WTC11 (cell line): ENCODE measurements around the gene TSPO. TPM values are rescaled to one million over a fixed set of nuclear protein-coding genes. Genes with fewer than 3 reads are reported as not detected.

Experiments used
- ATAC-seq: fragments of 200-7000 bp; cut with Tn5 transposase; 2 replicates; pipeline ENCODE4 v1.10.0; 2021; ENCODE audit warnings: mild to moderate bottlenecking, moderate library complexity
- CTCF ChIA-PET: fragments of 300-600 bp; sonication (Branson Sonifier 250); formaldehyde crosslinking; loops from one replicate; lab custom pipeline; 2021; ENCODE audit warnings: antibody characterized with exemption; lab: Charles Lee
- POLR2A ChIA-PET: fragments of 350-600 bp; sonication (Branson Sonifier 250); formaldehyde crosslinking; loops from one replicate; lab custom pipeline; 2021; ENCODE audit warnings: antibody characterized with exemption; lab: Charles Lee
- DNase-seq: peaks from one replicate; pipeline ENCODE4 v3.0.0; 2021; ENCODE audit warnings: low spot score
- H3K27ac Mint-ChIP-seq: 2 replicates; pipeline ENCODE4 v1.8.0; 2021; ENCODE audit warnings: mixed read lengths
- H3K27me3 Mint-ChIP-seq: 2 replicates; pipeline ENCODE4 v1.8.0; 2021; ENCODE audit warnings: low read depth, mild to moderate bottlenecking, moderate library complexity, mixed read lengths
- H3K36me3 Mint-ChIP-seq: 2 replicates; pipeline ENCODE4 v1.8.0; 2021; ENCODE audit warnings: mixed read lengths
- H3K4me1 Mint-ChIP-seq: 2 replicates; pipeline ENCODE4 v1.8.0; 2022; ENCODE audit warnings: mixed read lengths
- H3K4me3 Mint-ChIP-seq: 2 replicates; pipeline ENCODE4 v1.8.0; 2021; ENCODE audit warnings: mild to moderate bottlenecking, moderate library complexity, mixed read lengths
- H3K9me3 Mint-ChIP-seq: 2 replicates; pipeline ENCODE4 v1.8.0; 2021; ENCODE audit warnings: mixed read lengths
- ATF6 ChIP-seq: sonication (generic); formaldehyde crosslinking; IDR thresholded peaks from 2 replicates; pipeline ENCODE4 v1.8.1; 2023; ENCODE audit warnings: mild to moderate bottlenecking, missing genetic modification reagents
- CREM ChIP-seq: sonication (generic); formaldehyde crosslinking; IDR thresholded peaks from 2 replicates; pipeline ENCODE4 v1.8.1; 2022; ENCODE audit warnings: mild to moderate bottlenecking, missing genetic modification reagents, moderate library complexity
- CTCF ChIP-seq: fragments of 200-600 bp; IDR thresholded peaks from 2 replicates; pipeline ENCODE4 v1.8.0; 2022; ENCODE audit warnings: antibody characterized with exemption
- FOXP1 ChIP-seq: sonication (generic); formaldehyde crosslinking; IDR thresholded peaks from 2 replicates; pipeline ENCODE4 v1.8.0; 2022; ENCODE audit warnings: missing genetic modification reagents, mild to moderate bottlenecking, moderate library complexity, borderline replicate concordance
- FOXP4 ChIP-seq: sonication (generic); formaldehyde crosslinking; IDR thresholded peaks from 2 replicates; pipeline ENCODE4 v1.8.0; 2022; ENCODE audit warnings: mild to moderate bottlenecking, missing genetic modification reagents
- JUN ChIP-seq: sonication (generic); formaldehyde crosslinking; IDR thresholded peaks from 2 replicates; pipeline ENCODE4 v1.8.0; 2023; ENCODE audit warnings: mild to moderate bottlenecking, missing genetic modification reagents
- KAT7 ChIP-seq: sonication (generic); formaldehyde crosslinking; IDR thresholded peaks from 2 replicates; pipeline ENCODE4 v1.8.1; 2023; ENCODE audit warnings: missing genetic modification reagents, mild to moderate bottlenecking, borderline replicate concordance
- NFYB ChIP-seq: sonication (generic); formaldehyde crosslinking; conservative IDR thresholded peaks from 2 replicates; pipeline ENCODE4 v1.8.0; 2022; ENCODE audit warnings: low read depth, missing genetic modification reagents
- NR1H2 ChIP-seq: sonication (generic); formaldehyde crosslinking; IDR thresholded peaks from 2 replicates; pipeline ENCODE4 v1.9.0; 2021; ENCODE audit warnings: mild to moderate bottlenecking, moderate library complexity, missing genetic modification reagents
- OVOL2 ChIP-seq: fragments of 250-450 bp; sonication (Bioruptor Pico); IDR thresholded peaks from 2 replicates; pipeline ENCODE4 v1.9.0; 2021; ENCODE audit warnings: mild to moderate bottlenecking, borderline replicate concordance
- PREB ChIP-seq: sonication (generic); formaldehyde crosslinking; IDR thresholded peaks from 2 replicates; pipeline ENCODE4 v1.8.1; 2022; ENCODE audit warnings: mild to moderate bottlenecking, missing genetic modification reagents, moderate library complexity, borderline replicate concordance
- PRRX2 ChIP-seq: fragments of 250-450 bp; sonication (Bioruptor Pico); IDR thresholded peaks from 2 replicates; pipeline ENCODE4 v1.8.0; 2021; ENCODE audit warnings: mild to moderate bottlenecking
- SMAD4 ChIP-seq: sonication (generic); formaldehyde crosslinking; IDR thresholded peaks from 2 replicates; pipeline ENCODE4 v1.8.0; 2022; ENCODE audit warnings: mild to moderate bottlenecking, missing genetic modification reagents
- TCF7 ChIP-seq: sonication (generic); formaldehyde crosslinking; IDR thresholded peaks from 2 replicates; pipeline ENCODE4 v1.8.0; 2022; ENCODE audit warnings: mild to moderate bottlenecking, low read depth, missing genetic modification reagents, moderate library complexity
- TEAD1 ChIP-seq: sonication (generic); formaldehyde crosslinking; IDR thresholded peaks from 2 replicates; pipeline ENCODE4 v1.8.0; 2022; ENCODE audit warnings: mild to moderate bottlenecking, missing genetic modification reagents
- USF2 ChIP-seq: sonication (generic); formaldehyde crosslinking; IDR thresholded peaks from 2 replicates; pipeline ENCODE4 v1.8.1; 2023; ENCODE audit warnings: mild to moderate bottlenecking, missing genetic modification reagents, moderate library complexity
- ZBTB21 ChIP-seq: sonication (generic); formaldehyde crosslinking; IDR thresholded peaks from 2 replicates; pipeline ENCODE4 v1.8.1; 2023; ENCODE audit warnings: mild to moderate bottlenecking, missing genetic modification reagents, borderline replicate concordance
- ZNF232 ChIP-seq: sonication (generic); formaldehyde crosslinking; IDR thresholded peaks from 2 replicates; pipeline ENCODE4 v1.8.0; 2022; ENCODE audit warnings: mild to moderate bottlenecking, missing genetic modification reagents
- ZNF396 ChIP-seq: fragments of 250-450 bp; sonication (Bioruptor Pico); IDR thresholded peaks from 2 replicates; pipeline ENCODE4 v1.8.0; 2021; ENCODE audit warnings: mild to moderate bottlenecking, moderate library complexity, borderline replicate concordance
- ZNF532 ChIP-seq: fragments of 250-450 bp; sonication (Bioruptor Pico); IDR thresholded peaks from 2 replicates; pipeline ENCODE4 v1.9.0; 2021; ENCODE audit warnings: mild to moderate bottlenecking, borderline replicate concordance
- total RNA-seq: library from RNA; stranded (reverse); gene quantifications from 3 replicates; pipeline ENCODE4 v1.2.3, GENCODE V29; 2021

The TSPO gene
- total RNA-seq, 1 experiment from 2014 or later, result 21.9 TPM

GRCh38 chr22:43198126-43198525, 46.8 kb downstream of the TSPO start:
- H3K27me3 Mint-ChIP-seq, result no peaks in the 10 kb centered on the region; the same call in 1 of the 2 replicates
- TF ChIP-seq OVOL2 (no peak), TCF7 (CRISPR knock-in tag) (no peak), PRRX2 (CRISPR knock-in tag) (no peak)
- H3K9me3 Mint-ChIP-seq, result no peaks in the 10 kb centered on the region
- ChIA-PET POLR2A (no interaction called here), CTCF (interaction anchor here (0.6 to 2.4 kb wide), 3 partner anchors 11 to 34 kb away, joined by 4 to 22 read pairs (median 5); partner anchors contain the start of gene TTLL12)
- no peaks in the 10 kb centered on the region for H3K36me3 Mint-ChIP-seq
- DNase-seq (no peak), ATAC-seq (no peak)
- H3K4me3 Mint-ChIP-seq, result no peak overlapping the region
- H3K27ac Mint-ChIP-seq, result no peak overlapping the region
- peaks cover 6% of the 10 kb centered on the region for H3K4me1 Mint-ChIP-seq

GRCh38 chr22:43198936-43199335, 47.6 kb downstream of the TSPO start:
- TF ChIP-seq FOXP1 (CRISPR knock-in tag) (no peak), FOXP4 (CRISPR knock-in tag) (no peak), PREB (no peak), ATF6 (CRISPR knock-in tag) (no peak), SMAD4 (CRISPR knock-in tag) (no peak), KAT7 (no peak), ZNF396 (CRISPR knock-in tag) (no peak), ZBTB21 (CRISPR knock-in tag) (no peak), CREM (CRISPR knock-in tag) (no peak), ZNF532 (CRISPR knock-in tag) (no peak), NFYB (no peak), USF2 (CRISPR knock-in tag) (no peak), JUN (CRISPR knock-in tag) (no peak), TEAD1 (CRISPR knock-in tag) (no peak), NR1H2 (CRISPR knock-in tag) (no peak), ZNF232 (CRISPR knock-in tag) (no peak), CTCF (no peak)
- DNase-seq, result no peak
- no peaks in the 10 kb centered on the region for H3K36me3 Mint-ChIP-seq
- H3K27ac Mint-ChIP-seq, result no peak overlapping the region
- ATAC-seq, result no peak
- peaks cover 9% of the 10 kb centered on the region for H3K4me1 Mint-ChIP-seq
- H3K4me3 Mint-ChIP-seq, result no peak overlapping the region
- H3K9me3 Mint-ChIP-seq, result no peaks in the 10 kb centered on the region
- no peaks in the 10 kb centered on the region; the same call in 1 of the 2 replicates for H3K27me3 Mint-ChIP-seq
- POLR2A ChIA-PET, result no interaction called here
- CTCF ChIA-PET, result interaction anchor here (1.4 to 2.4 kb wide), 2 partner anchors 12 to 144 kb away, joined by 5 to 22 read pairs; partner anchors contain the start of genes SCUBE1 and TTLL12
